ENCODE results near the gene CCDC194. TPM values are rescaled to one million over a fixed set of nuclear protein-coding genes. Genes with fewer than 3 reads are reported as not detected.

Gene CCDC194
- total and polyA plus RNA-seq, 2 of the 13 experiments (the other 11 are each of a cell fraction or from before 2014, with no cell fraction given), result 0.13 to 0.21 TPM

DNA sequence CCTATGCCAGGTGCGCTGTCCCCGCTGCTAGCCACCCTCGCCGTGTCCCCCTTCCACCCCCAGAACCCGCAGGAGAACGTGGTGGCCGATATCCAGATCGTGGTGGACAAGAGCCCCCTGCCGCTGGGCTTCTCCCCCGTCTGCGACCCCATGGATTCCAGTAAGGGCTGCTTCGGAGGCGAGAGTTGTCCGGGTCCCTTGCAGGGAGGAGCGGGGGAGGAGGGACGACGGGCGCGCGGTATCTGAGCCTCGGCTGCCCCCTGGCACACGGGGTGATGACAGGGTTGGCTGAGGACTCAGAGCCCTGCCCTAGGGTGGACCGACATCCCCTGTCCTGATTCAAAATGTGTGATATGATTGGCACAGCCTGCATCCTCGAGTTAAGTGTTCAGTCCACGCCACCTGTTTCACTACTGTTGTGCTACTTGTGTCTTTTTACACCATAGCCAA lies 26.5 kb upstream of the CCDC194 start (continued):
- TF ChIP-seq STAG1 (CRISPR knock-in tag; IDR thresholded peaks at IDR 0.05), result peak; percentile 44
- TF ChIP-seq, protein P1, sequence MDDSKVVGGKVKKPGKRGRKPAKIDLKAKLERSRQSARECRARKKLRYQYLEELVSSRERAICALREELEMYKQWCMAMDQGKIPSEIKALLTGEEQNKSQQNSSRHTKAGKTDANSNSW (CRISPR knock-in tag; IDR thresholded peaks at IDR 0.05; ENCODE audit: borderline replicate concordance), result no peak
- TF ChIP-seq ZNF703 (CRISPR knock-in tag; IDR thresholded peaks at IDR 0.05; ENCODE audit: borderline replicate concordance), result no peak
- TF ChIP-seq ZNF891 (CRISPR knock-in tag; IDR thresholded peaks at IDR 0.05), result no peak
- TF ChIP-seq ZNF841 (CRISPR knock-in tag; IDR thresholded peaks at IDR 0.05; ENCODE audit: borderline replicate concordance), result no peak
- TF ChIP-seq TEAD2 (CRISPR knock-in tag; IDR thresholded peaks at IDR 0.05), result no peak
- TF ChIP-seq, protein P2, sequence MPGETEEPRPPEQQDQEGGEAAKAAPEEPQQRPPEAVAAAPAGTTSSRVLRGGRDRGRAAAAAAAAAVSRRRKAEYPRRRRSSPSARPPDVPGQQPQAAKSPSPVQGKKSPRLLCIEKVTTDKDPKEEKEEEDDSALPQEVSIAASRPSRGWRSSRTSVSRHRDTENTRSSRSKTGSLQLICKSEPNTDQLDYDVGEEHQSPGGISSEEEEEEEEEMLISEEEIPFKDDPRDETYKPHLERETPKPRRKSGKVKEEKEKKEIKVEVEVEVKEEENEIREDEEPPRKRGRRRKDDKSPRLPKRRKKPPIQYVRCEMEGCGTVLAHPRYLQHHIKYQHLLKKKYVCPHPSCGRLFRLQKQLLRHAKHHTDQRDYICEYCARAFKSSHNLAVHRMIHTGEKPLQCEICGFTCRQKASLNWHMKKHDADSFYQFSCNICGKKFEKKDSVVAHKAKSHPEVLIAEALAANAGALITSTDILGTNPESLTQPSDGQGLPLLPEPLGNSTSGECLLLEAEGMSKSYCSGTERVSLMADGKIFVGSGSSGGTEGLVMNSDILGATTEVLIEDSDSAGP (CRISPR knock-in tag; IDR thresholded peaks at IDR 0.05; ENCODE audit: borderline replicate concordance), result no peak
- TF ChIP-seq, protein P3, sequence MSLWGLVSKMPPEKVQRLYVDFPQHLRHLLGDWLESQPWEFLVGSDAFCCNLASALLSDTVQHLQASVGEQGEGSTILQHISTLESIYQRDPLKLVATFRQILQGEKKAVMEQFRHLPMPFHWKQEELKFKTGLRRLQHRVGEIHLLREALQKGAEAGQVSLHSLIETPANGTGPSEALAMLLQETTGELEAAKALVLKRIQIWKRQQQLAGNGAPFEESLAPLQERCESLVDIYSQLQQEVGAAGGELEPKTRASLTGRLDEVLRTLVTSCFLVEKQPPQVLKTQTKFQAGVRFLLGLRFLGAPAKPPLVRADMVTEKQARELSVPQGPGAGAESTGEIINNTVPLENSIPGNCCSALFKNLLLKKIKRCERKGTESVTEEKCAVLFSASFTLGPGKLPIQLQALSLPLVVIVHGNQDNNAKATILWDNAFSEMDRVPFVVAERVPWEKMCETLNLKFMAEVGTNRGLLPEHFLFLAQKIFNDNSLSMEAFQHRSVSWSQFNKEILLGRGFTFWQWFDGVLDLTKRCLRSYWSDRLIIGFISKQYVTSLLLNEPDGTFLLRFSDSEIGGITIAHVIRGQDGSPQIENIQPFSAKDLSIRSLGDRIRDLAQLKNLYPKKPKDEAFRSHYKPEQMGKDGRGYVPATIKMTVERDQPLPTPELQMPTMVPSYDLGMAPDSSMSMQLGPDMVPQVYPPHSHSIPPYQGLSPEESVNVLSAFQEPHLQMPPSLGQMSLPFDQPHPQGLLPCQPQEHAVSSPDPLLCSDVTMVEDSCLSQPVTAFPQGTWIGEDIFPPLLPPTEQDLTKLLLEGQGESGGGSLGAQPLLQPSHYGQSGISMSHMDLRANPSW (CRISPR knock-in tag; IDR thresholded peaks at IDR 0.05; ENCODE audit: borderline replicate concordance), result 0 out of 2 replicates have a peak, but pooled peaks have one; percentile 3
- TF ChIP-seq, protein P4, sequence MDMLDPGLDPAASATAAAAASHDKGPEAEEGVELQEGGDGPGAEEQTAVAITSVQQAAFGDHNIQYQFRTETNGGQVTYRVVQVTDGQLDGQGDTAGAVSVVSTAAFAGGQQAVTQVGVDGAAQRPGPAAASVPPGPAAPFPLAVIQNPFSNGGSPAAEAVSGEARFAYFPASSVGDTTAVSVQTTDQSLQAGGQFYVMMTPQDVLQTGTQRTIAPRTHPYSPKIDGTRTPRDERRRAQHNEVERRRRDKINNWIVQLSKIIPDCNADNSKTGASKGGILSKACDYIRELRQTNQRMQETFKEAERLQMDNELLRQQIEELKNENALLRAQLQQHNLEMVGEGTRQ (IDR thresholded peaks at IDR 0.05; ENCODE audit: low read depth, low read length), result no peak
- TF ChIP-seq, protein P4 (CRISPR knock-in tag; IDR thresholded peaks at IDR 0.05; ENCODE audit: borderline replicate concordance), result no peak
- no peak for TF ChIP-seq NR2F2 (IDR thresholded peaks at IDR 0.05; ENCODE audit: borderline replicate concordance, low read depth)
- no peak for TF ChIP-seq ZNF7 (CRISPR knock-in tag; IDR thresholded peaks at IDR 0.05)
- TF ChIP-seq ZNF430 (CRISPR knock-in tag; IDR thresholded peaks at IDR 0.05), result 0 out of 2 replicates have a peak, but pooled peaks have one; percentile 43
- TF ChIP-seq GLI4 (CRISPR knock-in tag; IDR thresholded peaks at IDR 0.05; ENCODE audit: borderline replicate concordance), result no peak
- TF ChIP-seq, protein P5, sequence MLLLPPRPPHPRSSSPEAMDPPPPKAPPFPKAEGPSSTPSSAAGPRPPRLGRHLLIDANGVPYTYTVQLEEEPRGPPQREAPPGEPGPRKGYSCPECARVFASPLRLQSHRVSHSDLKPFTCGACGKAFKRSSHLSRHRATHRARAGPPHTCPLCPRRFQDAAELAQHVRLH (CRISPR knock-in tag; IDR thresholded peaks at IDR 0.05; ENCODE audit: borderline replicate concordance, low read depth), result no peak
- no peak for TF ChIP-seq HDAC6 (IDR thresholded peaks at IDR 0.05; ENCODE audit: low read depth, low read length)
- TF ChIP-seq PRPF4 (IDR thresholded peaks at IDR 0.05; ENCODE audit: low read depth, low read length, poor library complexity, severe bottlenecking), result no peak
- TF ChIP-seq, protein P6, sequence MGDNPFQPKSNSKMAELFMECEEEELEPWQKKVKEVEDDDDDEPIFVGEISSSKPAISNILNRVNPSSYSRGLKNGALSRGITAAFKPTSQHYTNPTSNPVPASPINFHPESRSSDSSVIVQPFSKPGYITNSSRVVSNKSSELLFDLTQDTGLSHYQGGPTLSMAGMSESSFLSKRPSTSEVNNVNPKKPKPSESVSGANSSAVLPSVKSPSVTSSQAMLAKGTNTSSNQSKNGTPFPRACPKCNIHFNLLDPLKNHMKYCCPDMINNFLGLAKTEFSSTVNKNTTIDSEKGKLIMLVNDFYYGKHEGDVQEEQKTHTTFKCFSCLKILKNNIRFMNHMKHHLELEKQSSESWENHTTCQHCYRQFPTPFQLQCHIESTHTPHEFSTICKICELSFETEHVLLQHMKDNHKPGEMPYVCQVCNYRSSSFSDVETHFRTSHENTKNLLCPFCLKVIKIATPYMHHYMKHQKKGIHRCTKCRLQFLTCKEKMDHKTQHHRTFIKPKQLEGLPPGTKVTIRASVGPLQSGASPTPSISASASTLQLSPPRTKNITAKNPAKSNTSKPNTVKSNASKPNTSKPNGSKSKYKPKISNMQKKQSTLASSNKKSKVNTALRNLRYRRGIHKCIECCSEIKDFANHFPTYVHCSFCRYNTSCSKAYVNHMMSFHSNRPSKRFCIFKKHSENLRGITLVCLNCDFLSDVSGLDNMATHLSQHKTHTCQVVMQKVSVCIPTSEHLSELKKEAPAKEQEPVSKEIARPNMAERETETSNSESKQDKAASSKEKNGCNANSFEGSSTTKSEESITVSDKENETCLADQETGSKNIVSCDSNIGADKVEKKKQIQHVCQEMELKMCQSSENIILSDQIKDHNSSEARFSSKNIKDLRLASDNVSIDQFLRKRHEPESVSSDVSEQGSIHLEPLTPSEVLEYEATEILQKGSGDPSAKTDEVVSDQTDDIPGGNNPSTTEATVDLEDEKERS (CRISPR knock-in tag; IDR thresholded peaks at IDR 0.05), result no peak
